Neural cell (in vitro differentiated cells): ENCODE results near the gene RGL1.

Experiments used
- CTCF ChIP-seq: fragments of 450-650 bp; IDR thresholded peaks from 2 replicates; pipeline ENCODE4 v1.5.1; 2014; ENCODE audit warnings: antibody characterized with exemption, mild to moderate bottlenecking, moderate library complexity; ENCODE audit not compliant: poor library complexity, severe bottlenecking
- EP300 ChIP-seq: fragments of 450-650 bp; conservative IDR thresholded peaks from 2 replicates; pipeline ENCODE4 v1.6.1; 2014; ENCODE audit warnings: antibody characterized with exemption, mild to moderate bottlenecking, moderate library complexity; ENCODE audit not compliant: poor library complexity, severe bottlenecking
- EZH2 ChIP-seq: fragments of 200-600, 300-800 bp; shearing (Covaris generic), sonication (generic); IDR thresholded peaks from 2 replicates; pipeline ENCODE4 v1.6.1; 2014; ENCODE audit warnings: antibody characterized with exemption, low read length, borderline replicate concordance, mild to moderate bottlenecking; ENCODE audit not compliant: insufficient read depth, poor library complexity, severe bottlenecking
- MXI1 ChIP-seq: fragments of 450-650 bp; conservative IDR thresholded peaks from 2 replicates; pipeline ENCODE4 v1.6.1; 2014; ENCODE audit warnings: antibody characterized with exemption, mild to moderate bottlenecking; ENCODE audit not compliant: poor library complexity, severe bottlenecking
- POLR2AphosphoS5 ChIP-seq: IDR thresholded peaks from 2 replicates; pipeline ENCODE4 v1.6.1; 2012
- RAD21 ChIP-seq: fragments of 450-650 bp; conservative IDR thresholded peaks from 2 replicates; pipeline ENCODE4 v1.6.1; 2014; ENCODE audit warnings: antibody characterized with exemption, mild to moderate bottlenecking, moderate library complexity
- REST ChIP-seq: IDR thresholded peaks from 2 replicates; pipeline ENCODE4 v1.6.1; 2012; ENCODE audit warnings: borderline replicate concordance
- SMC3 ChIP-seq: fragments of 450-650 bp; conservative IDR thresholded peaks from 2 replicates; pipeline ENCODE4 v1.6.1; 2014; ENCODE audit warnings: antibody characterized with exemption, mild to moderate bottlenecking, moderate library complexity; ENCODE audit not compliant: poor library complexity
- TAF1 ChIP-seq: IDR thresholded peaks from 2 replicates; pipeline ENCODE4 v1.6.1; 2012; ENCODE audit warnings: low read depth

GRCh38 chr1:183756326-183756725 lies 48.6 kb upstream of the RGL1 start:
- TF ChIP-seq CTCF, result no peak
- TF ChIP-seq RAD21, result no peak
- no peak for TF ChIP-seq REST
- no peak for TF ChIP-seq EZH2
- no peak for TF ChIP-seq EP300
- no peak for TF ChIP-seq MXI1
- no peak for TF ChIP-seq POLR2AphosphoS5
- TF ChIP-seq SMC3, result no peak
- TF ChIP-seq TAF1, result no peak
